WERI-Rb-1 (cell line): ENCODE results near the gene PSMB11.
A peak's percentile ranks its signal among the peaks of the same experiment; 100 is the strongest.

Experiments
- DNase-seq: peaks from one replicate; pipeline ENCODE4 v3.0.0-alpha.2; 2020
- H3K27ac ChIP-seq: fragments of 250-450 bp; sonication (Bioruptor Pico); 2 replicates; pipeline ENCODE4 v1.5.1; 2020; ENCODE audit warnings: mild to moderate bottlenecking, moderate library complexity
- H3K27me3 ChIP-seq: fragments of 250-450 bp; sonication (Bioruptor Pico); 2 replicates; pipeline ENCODE4 v1.5.1; 2021; ENCODE audit warnings: mild to moderate bottlenecking, low read depth, moderate library complexity; ENCODE audit not compliant: insufficient read depth, severe bottlenecking
- H3K36me3 ChIP-seq: fragments of 250-450 bp; sonication (Bioruptor Pico); 2 replicates; pipeline ENCODE4 v1.5.1; 2020; ENCODE audit warnings: mild to moderate bottlenecking, moderate library complexity
- H3K4me3 ChIP-seq: 2 replicates; pipeline ENCODE4 v1.5.1; 2011; ENCODE audit warnings: low read depth, mild to moderate bottlenecking, control low read depth, low read length
- H3K9me3 ChIP-seq: fragments of 250-450 bp; sonication (Bioruptor Pico); 2 replicates; pipeline ENCODE4 v1.5.1; 2021; ENCODE audit warnings: mild to moderate bottlenecking, moderate library complexity; ENCODE audit not compliant: severe bottlenecking
- TF ChIP-seq, protein P1 (sequence below): IDR thresholded peaks from 2 replicates; pipeline ENCODE4 v1.5.1; 2011; ENCODE audit warnings: low read depth, mild to moderate bottlenecking, control low read depth, inconsistent platforms, low read length

The PSMB11 gene

GRCh38 chr14:23025151-23025814, 16.7 kb upstream of the PSMB11 start:
- no peaks in the 10 kb centered on the region for H3K27me3 ChIP-seq
- H3K36me3 ChIP-seq = peaks cover 31% of the 10 kb centered on the region
- no peak overlapping the region for H3K4me3 ChIP-seq
- TF ChIP-seq, protein P1, sequence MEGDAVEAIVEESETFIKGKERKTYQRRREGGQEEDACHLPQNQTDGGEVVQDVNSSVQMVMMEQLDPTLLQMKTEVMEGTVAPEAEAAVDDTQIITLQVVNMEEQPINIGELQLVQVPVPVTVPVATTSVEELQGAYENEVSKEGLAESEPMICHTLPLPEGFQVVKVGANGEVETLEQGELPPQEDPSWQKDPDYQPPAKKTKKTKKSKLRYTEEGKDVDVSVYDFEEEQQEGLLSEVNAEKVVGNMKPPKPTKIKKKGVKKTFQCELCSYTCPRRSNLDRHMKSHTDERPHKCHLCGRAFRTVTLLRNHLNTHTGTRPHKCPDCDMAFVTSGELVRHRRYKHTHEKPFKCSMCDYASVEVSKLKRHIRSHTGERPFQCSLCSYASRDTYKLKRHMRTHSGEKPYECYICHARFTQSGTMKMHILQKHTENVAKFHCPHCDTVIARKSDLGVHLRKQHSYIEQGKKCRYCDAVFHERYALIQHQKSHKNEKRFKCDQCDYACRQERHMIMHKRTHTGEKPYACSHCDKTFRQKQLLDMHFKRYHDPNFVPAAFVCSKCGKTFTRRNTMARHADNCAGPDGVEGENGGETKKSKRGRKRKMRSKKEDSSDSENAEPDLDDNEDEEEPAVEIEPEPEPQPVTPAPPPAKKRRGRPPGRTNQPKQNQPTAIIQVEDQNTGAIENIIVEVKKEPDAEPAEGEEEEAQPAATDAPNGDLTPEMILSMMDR = no peak
- H3K27ac ChIP-seq = peak overlapping the region; percentile 93
- no peaks in the 10 kb centered on the region for H3K9me3 ChIP-seq
- DNase-seq = peak; percentile 88

- Histone ChIP-seq H3K27me3 (no peaks in the 10 kb centered on the region), H3K9me3 (no peaks in the 10 kb centered on the region), H3K4me3 (peak overlapping the region; percentile 22), H3K36me3 (peaks cover 65% of the 10 kb centered on the region), H3K27ac (peak overlapping the region; percentile 93)
- DNase-seq = no peak
- TF ChIP-seq, protein P1 = no peak
These were observed 13.2 kb upstream of the PSMB11 start for GRCh38 chr14:23028799-23029198.

DNA sequence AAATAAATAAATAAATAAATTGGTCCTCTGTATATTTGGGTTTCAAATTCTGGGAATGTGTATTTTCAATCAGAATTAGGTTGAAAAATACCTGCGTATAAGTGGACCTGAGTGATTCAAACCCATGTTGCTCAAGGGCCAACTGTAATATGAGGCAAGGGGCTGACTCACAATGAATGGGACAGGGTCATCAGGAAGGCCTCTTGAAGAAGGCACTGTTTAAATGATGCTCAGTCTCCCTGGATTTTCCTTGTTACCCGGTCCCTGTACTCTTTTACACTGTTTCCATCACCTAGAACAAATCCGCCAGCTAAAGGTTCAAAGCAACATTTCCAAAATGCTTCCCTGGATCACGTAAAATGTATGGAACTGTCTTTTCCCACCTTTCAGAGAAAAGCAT, 11.1 kb upstream of the PSMB11 start:
- H3K36me3 ChIP-seq = peaks cover 60% of the 10 kb centered on the region
- no peak overlapping the region for H3K4me3 ChIP-seq
- no peak for DNase-seq
- no peak overlapping the region for H3K27ac ChIP-seq
- no peaks in the 10 kb centered on the region for H3K27me3 ChIP-seq
- no peaks in the 10 kb centered on the region for H3K9me3 ChIP-seq
- TF ChIP-seq, protein P1 = no peak

GRCh38 chr14:23033251-23033727, 8.7 kb upstream of the PSMB11 start:
- TF ChIP-seq, protein P1 = no peak
- H3K9me3 ChIP-seq = no peaks in the 10 kb centered on the region
- no peak overlapping the region for H3K4me3 ChIP-seq
- H3K36me3 ChIP-seq = peaks cover 53% of the 10 kb centered on the region
- no peak for DNase-seq
- no peak overlapping the region for H3K27ac ChIP-seq
- no peaks in the 10 kb centered on the region for H3K27me3 ChIP-seq

DNA sequence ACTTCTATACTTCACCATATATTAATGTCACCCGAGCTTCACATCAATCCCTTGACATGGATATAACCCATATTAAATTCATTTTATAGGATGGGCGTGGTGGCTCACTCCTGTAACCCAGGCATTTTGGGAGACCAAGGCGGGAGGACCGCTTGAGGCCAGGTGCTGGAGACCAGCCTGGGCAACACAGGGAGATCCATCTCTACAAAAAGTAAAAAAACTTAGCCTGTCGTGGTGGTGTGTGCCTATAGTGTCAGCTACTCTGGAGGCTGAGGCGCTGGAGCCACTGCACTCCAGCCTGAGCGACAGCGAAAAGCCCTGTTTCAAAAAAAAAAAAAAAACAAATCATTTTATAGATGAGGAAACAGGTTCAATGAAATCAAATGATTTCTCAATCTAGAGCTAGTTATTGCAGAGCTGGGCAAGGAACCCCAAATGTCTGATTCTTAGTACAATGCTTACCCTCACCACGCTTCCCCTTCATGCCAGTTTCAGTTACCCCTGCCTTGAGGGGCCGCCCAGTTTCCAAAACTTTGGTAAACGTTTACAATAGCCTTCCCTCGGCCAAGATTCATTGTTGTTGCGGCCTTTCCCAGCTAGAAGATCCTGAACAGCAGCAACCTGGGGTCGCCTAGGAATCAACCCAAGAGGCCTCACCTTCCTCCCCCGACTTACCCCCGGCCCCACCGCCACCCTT, 8.1 kb upstream of the PSMB11 start:
- H3K36me3 ChIP-seq = peaks cover 48% of the 10 kb centered on the region
- peak overlapping the region; percentile 95 for H3K4me3 ChIP-seq
- H3K27me3 ChIP-seq = no peaks in the 10 kb centered on the region
- TF ChIP-seq, protein P1 = no peak
- no peak for DNase-seq
- peak overlapping the region; percentile 93 for H3K27ac ChIP-seq
- H3K9me3 ChIP-seq = no peaks in the 10 kb centered on the region
